ENCODE data around the gene ATG7. TPM values are rescaled to one million over a fixed set of nuclear protein-coding genes. Genes with fewer than 3 reads are reported as not detected.
A peak's percentile ranks its signal among the peaks of the same experiment; 100 is the strongest.
"Not testable (repeated sequence)": the region's sequence is repeated elsewhere in the genome, so short reads cannot be mapped to it uniquely, and the experiment has no call there.

The ATG7 gene
- total RNA-seq, 1 donor from 2014 or later = 17.5 TPM

- intact Hi-C loops (cut with DNase I) = loop anchor here (5.0 kb wide), 1 partner anchor 249 kb away; the partner anchor contains the start of gene VGLL4
- DNase-seq (ENCODE audit: missing footprints) (no peak), ATAC-seq (no peak)
These were observed 121.2 kb downstream of the ATG7 start for GRCh38 chr3:11393401-11393800.

- ATAC-seq (no peak), DNase-seq (ENCODE audit: missing footprints) (no peak)
- intact Hi-C loops (cut with DNase I) = loop anchor here (5.0 kb wide), 1 partner anchor 248 kb away; the partner anchor contains the start of gene VGLL4
These were observed 122.2 kb downstream of the ATG7 start for GRCh38 chr3:11394392-11394791.

- intact Hi-C loops (cut with DNase I) = no loop called here
- ATAC-seq (no peak), DNase-seq (ENCODE audit: missing footprints) (no peak)
These were observed 128.0 kb downstream of the ATG7 start for GRCh38 chr3:11400213-11400612.

- ATAC-seq (no peak), DNase-seq (ENCODE audit: missing footprints) (no peak)
- intact Hi-C loops (cut with DNase I) = no loop called here
These were observed 129.2 kb downstream of the ATG7 start for GRCh38 chr3:11401434-11401833.

GRCh38 chr3:11405323-11405722, 133.1 kb downstream of the ATG7 start:
- intact Hi-C loops (cut with DNase I) = no loop called here
- DNase-seq (ENCODE audit: missing footprints) (no peak), ATAC-seq (no peak)

GRCh38 chr3:11407644-11408043, 135.4 kb downstream of the ATG7 start:
- intact Hi-C loops (cut with DNase I) = no loop called here
- no peak for ATAC-seq

GRCh38 chr3:11408324-11408859, 136.2 kb downstream of the ATG7 start:
- intact Hi-C loops (cut with DNase I); ATAC-seq; DNase-seq (ENCODE audit: missing footprints): not testable (repeated sequence)

More at GRCh38 chr3:11407644-11408043, 135.4 kb downstream of the ATG7 start:
- no peak for DNase-seq (ENCODE audit: missing footprints)

- DNase-seq (ENCODE audit: missing footprints) (no peak), ATAC-seq (no peak)
- intact Hi-C loops (cut with DNase I) = no loop called here
These were observed 138.4 kb downstream of the ATG7 start for GRCh38 chr3:11410564-11410963.

- ATAC-seq = no peak
- DNase-seq (ENCODE audit: missing footprints) = no peak
- intact Hi-C loops (cut with DNase I) = no loop called here
These were observed 139.8 kb downstream of the ATG7 start for GRCh38 chr3:11411956-11412355.

GRCh38 chr3:11413071-11413470, 140.9 kb downstream of the ATG7 start:
- DNase-seq (ENCODE audit: missing footprints) = no peak
- intact Hi-C loops (cut with DNase I) = no loop called here
- no peak for ATAC-seq

- intact Hi-C loops (cut with DNase I) = no loop called here
- no peak for ATAC-seq
- DNase-seq (ENCODE audit: missing footprints) = no peak
These were observed 142.9 kb downstream of the ATG7 start for GRCh38 chr3:11415099-11415498.

GRCh38 chr3:11420066-11420465, 147.9 kb downstream of the ATG7 start:
- DNase-seq (ENCODE audit: missing footprints) (no peak), ATAC-seq (no peak)
- intact Hi-C loops (cut with DNase I) = no loop called here

- ATAC-seq (no peak), DNase-seq (ENCODE audit: missing footprints) (no peak)
- intact Hi-C loops (cut with DNase I) = no loop called here
These were observed 150.1 kb downstream of the ATG7 start for GRCh38 chr3:11422291-11422690.

- intact Hi-C loops (cut with DNase I) = no loop called here
- ATAC-seq (no peak), DNase-seq (ENCODE audit: missing footprints) (no peak)
These were observed 151.7 kb downstream of the ATG7 start for GRCh38 chr3:11423868-11424267.

- intact Hi-C loops (cut with DNase I) = no loop called here
- DNase-seq (ENCODE audit: missing footprints) = no peak
- ATAC-seq = no peak
These were observed 152.1 kb downstream of the ATG7 start for GRCh38 chr3:11424277-11424676.

GRCh38 chr3:11430207-11430606, 158.0 kb downstream of the ATG7 start:
- no peak for DNase-seq (ENCODE audit: missing footprints)
- intact Hi-C loops (cut with DNase I) = no loop called here
- no peak for ATAC-seq

- peak; percentile 3 for ATAC-seq
- no peak for DNase-seq (ENCODE audit: missing footprints)
- intact Hi-C loops (cut with DNase I) = no loop called here
These were observed 158.4 kb downstream of the ATG7 start for GRCh38 chr3:11430624-11431023.

- DNase-seq (ENCODE audit: missing footprints) = no peak
- ATAC-seq = no peak
- intact Hi-C loops (cut with DNase I) = no loop called here
These were observed 159.1 kb downstream of the ATG7 start for GRCh38 chr3:11431319-11431718.

- peak; percentile 93 for ATAC-seq
- no peak for DNase-seq (ENCODE audit: missing footprints)
- intact Hi-C loops (cut with DNase I) = no loop called here
These were observed 161.9 kb downstream of the ATG7 start for GRCh38 chr3:11434017-11434526.

GRCh38 chr3:11434563-11435096, 162.4 kb downstream of the ATG7 start:
- ATAC-seq (peak; percentile 51), DNase-seq (ENCODE audit: missing footprints) (no peak)
- intact Hi-C loops (cut with DNase I) = no loop called here
